WTC11 (cell line): Measurements from ENCODE around the gene FGR. TPM values are rescaled to one million over a fixed set of nuclear protein-coding genes. Genes with fewer than 3 reads are reported as not detected.
A peak's percentile ranks its signal among the peaks of the same experiment; 100 is the strongest.

Experiments
- ATAC-seq: fragments of 200-7000 bp; cut with Tn5 transposase; 2 replicates; pipeline ENCODE4 v1.10.0; 2021; ENCODE audit warnings: mild to moderate bottlenecking, moderate library complexity
- CTCF ChIA-PET: fragments of 300-600 bp; sonication (Branson Sonifier 250); formaldehyde crosslinking; loops from one replicate; lab custom pipeline; 2021; ENCODE audit warnings: antibody characterized with exemption; lab: Charles Lee
- POLR2A ChIA-PET: fragments of 350-600 bp; sonication (Branson Sonifier 250); formaldehyde crosslinking; loops from one replicate; lab custom pipeline; 2021; ENCODE audit warnings: antibody characterized with exemption; lab: Charles Lee
- DNase-seq: peaks from one replicate; pipeline ENCODE4 v3.0.0; 2021; ENCODE audit warnings: low spot score
- H3K27ac Mint-ChIP-seq: 2 replicates; pipeline ENCODE4 v1.8.0; 2021; ENCODE audit warnings: mixed read lengths
- H3K27me3 Mint-ChIP-seq: 2 replicates; pipeline ENCODE4 v1.8.0; 2021; ENCODE audit warnings: low read depth, mild to moderate bottlenecking, moderate library complexity, mixed read lengths
- H3K36me3 Mint-ChIP-seq: 2 replicates; pipeline ENCODE4 v1.8.0; 2021; ENCODE audit warnings: mixed read lengths
- H3K4me1 Mint-ChIP-seq: 2 replicates; pipeline ENCODE4 v1.8.0; 2022; ENCODE audit warnings: mixed read lengths
- H3K4me3 Mint-ChIP-seq: 2 replicates; pipeline ENCODE4 v1.8.0; 2021; ENCODE audit warnings: mild to moderate bottlenecking, moderate library complexity, mixed read lengths
- H3K9me3 Mint-ChIP-seq: 2 replicates; pipeline ENCODE4 v1.8.0; 2021; ENCODE audit warnings: mixed read lengths
- ATF3 ChIP-seq: sonication (generic); formaldehyde crosslinking; conservative IDR thresholded peaks from 2 replicates; pipeline ENCODE4 v1.8.1; 2022; ENCODE audit warnings: mild to moderate bottlenecking, missing genetic modification reagents
- FOXJ3 ChIP-seq: sonication (generic); formaldehyde crosslinking; IDR thresholded peaks from 2 replicates; pipeline ENCODE4 v1.9.0; 2021; ENCODE audit warnings: missing genetic modification reagents, mild to moderate bottlenecking, borderline replicate concordance
- FOXP1 ChIP-seq: sonication (generic); formaldehyde crosslinking; IDR thresholded peaks from 2 replicates; pipeline ENCODE4 v1.8.0; 2022; ENCODE audit warnings: missing genetic modification reagents, mild to moderate bottlenecking, moderate library complexity, borderline replicate concordance
- GTF2I ChIP-seq: fragments of 250-450 bp; sonication (Bioruptor Pico); conservative IDR thresholded peaks from 2 replicates; pipeline ENCODE4 v1.4.0; 2021; ENCODE audit warnings: mild to moderate bottlenecking
- HMGA2 ChIP-seq: fragments of 250-450 bp; sonication (Bioruptor Pico); IDR thresholded peaks from 2 replicates; pipeline ENCODE4 v1.4.0; 2021; ENCODE audit warnings: mild to moderate bottlenecking, moderate library complexity
- JAZF1 ChIP-seq: fragments of 250-450 bp; sonication (Bioruptor Pico); IDR thresholded peaks from 2 replicates; pipeline ENCODE4 v1.9.0; 2021; ENCODE audit warnings: moderate library complexity, mild to moderate bottlenecking, inconsistent platforms
- MXD4 ChIP-seq: fragments of 250-450 bp; sonication (Bioruptor Pico); IDR thresholded peaks from 2 replicates; pipeline ENCODE4 v1.8.0; 2021; ENCODE audit warnings: mild to moderate bottlenecking, moderate library complexity, borderline replicate concordance
- NFYB ChIP-seq: sonication (generic); formaldehyde crosslinking; conservative IDR thresholded peaks from 2 replicates; pipeline ENCODE4 v1.8.0; 2022; ENCODE audit warnings: low read depth, missing genetic modification reagents
- SMAD3 ChIP-seq: sonication (generic); formaldehyde crosslinking; IDR thresholded peaks from 2 replicates; pipeline ENCODE4 v1.8.0; 2022; ENCODE audit warnings: missing genetic modification reagents, mild to moderate bottlenecking, borderline replicate concordance
- SOX15 ChIP-seq: fragments of 250-450 bp; sonication (Bioruptor Pico); IDR thresholded peaks from 2 replicates; pipeline ENCODE4 v1.9.0; 2021; ENCODE audit warnings: mild to moderate bottlenecking
- TEAD1 ChIP-seq: sonication (generic); formaldehyde crosslinking; IDR thresholded peaks from 2 replicates; pipeline ENCODE4 v1.8.0; 2022; ENCODE audit warnings: mild to moderate bottlenecking, missing genetic modification reagents
- ZNF423 ChIP-seq: fragments of 250-450 bp; sonication (Bioruptor Pico); IDR thresholded peaks from 2 replicates; pipeline ENCODE4 v2.1.2; 2022; ENCODE audit warnings: mild to moderate bottlenecking, moderate library complexity
- total RNA-seq: library from RNA; stranded (reverse); gene quantifications from 3 replicates; pipeline ENCODE4 v1.2.3, GENCODE V29; 2021
- TF ChIP-seq, protein P1 (sequence below): sonication (generic); formaldehyde crosslinking; IDR thresholded peaks from 2 replicates; pipeline ENCODE4 v1.8.0; 2023; ENCODE audit warnings: missing genetic modification reagents, mild to moderate bottlenecking, borderline replicate concordance
- TF ChIP-seq, protein P2 (sequence below): sonication (generic); formaldehyde crosslinking; IDR thresholded peaks from 2 replicates; pipeline ENCODE4 v1.8.1; 2023; ENCODE audit warnings: mild to moderate bottlenecking, missing genetic modification reagents, borderline replicate concordance

Gene FGR
- total RNA-seq, 1 experiment from 2014 or later = 0.77 TPM

GRCh38 chr1:27592931-27593677 is 41.9 kb downstream of the FGR start:
- peak; percentile 71 for DNase-seq
- CTCF ChIA-PET = interaction anchor here (0.7 to 13.6 kb wide), 16 partner anchors 8 to 296 kb away, joined by 3 to 366 read pairs (median 4); partner anchors contain the start of gene STX12
- H3K9me3 Mint-ChIP-seq = no peaks in the 10 kb centered on the region
- peak overlapping the region; percentile 59 for H3K4me3 Mint-ChIP-seq
- peaks cover 12% of the 10 kb centered on the region for H3K4me1 Mint-ChIP-seq
- TF ChIP-seq, protein P1, sequence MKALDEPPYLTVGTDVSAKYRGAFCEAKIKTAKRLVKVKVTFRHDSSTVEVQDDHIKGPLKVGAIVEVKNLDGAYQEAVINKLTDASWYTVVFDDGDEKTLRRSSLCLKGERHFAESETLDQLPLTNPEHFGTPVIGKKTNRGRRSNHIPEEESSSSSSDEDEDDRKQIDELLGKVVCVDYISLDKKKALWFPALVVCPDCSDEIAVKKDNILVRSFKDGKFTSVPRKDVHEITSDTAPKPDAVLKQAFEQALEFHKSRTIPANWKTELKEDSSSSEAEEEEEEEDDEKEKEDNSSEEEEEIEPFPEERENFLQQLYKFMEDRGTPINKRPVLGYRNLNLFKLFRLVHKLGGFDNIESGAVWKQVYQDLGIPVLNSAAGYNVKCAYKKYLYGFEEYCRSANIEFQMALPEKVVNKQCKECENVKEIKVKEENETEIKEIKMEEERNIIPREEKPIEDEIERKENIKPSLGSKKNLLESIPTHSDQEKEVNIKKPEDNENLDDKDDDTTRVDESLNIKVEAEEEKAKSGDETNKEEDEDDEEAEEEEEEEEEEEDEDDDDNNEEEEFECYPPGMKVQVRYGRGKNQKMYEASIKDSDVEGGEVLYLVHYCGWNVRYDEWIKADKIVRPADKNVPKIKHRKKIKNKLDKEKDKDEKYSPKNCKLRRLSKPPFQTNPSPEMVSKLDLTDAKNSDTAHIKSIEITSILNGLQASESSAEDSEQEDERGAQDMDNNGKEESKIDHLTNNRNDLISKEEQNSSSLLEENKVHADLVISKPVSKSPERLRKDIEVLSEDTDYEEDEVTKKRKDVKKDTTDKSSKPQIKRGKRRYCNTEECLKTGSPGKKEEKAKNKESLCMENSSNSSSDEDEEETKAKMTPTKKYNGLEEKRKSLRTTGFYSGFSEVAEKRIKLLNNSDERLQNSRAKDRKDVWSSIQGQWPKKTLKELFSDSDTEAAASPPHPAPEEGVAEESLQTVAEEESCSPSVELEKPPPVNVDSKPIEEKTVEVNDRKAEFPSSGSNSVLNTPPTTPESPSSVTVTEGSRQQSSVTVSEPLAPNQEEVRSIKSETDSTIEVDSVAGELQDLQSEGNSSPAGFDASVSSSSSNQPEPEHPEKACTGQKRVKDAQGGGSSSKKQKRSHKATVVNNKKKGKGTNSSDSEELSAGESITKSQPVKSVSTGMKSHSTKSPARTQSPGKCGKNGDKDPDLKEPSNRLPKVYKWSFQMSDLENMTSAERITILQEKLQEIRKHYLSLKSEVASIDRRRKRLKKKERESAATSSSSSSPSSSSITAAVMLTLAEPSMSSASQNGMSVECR (CRISPR knock-in tag) = 0 out of 2 replicates have a peak, but pooled peaks have one; percentile 26
- TF ChIP-seq TEAD1 (CRISPR knock-in tag) = no peak
- no peaks in the 10 kb centered on the region for H3K27me3 Mint-ChIP-seq
- POLR2A ChIA-PET = interaction anchor here (0.5 to 1.3 kb wide), 4 partner anchors 18 to 1233 kb away, joined by 3 to 6 read pairs (median 4); no protein-coding TSS in a partner anchor
- H3K36me3 Mint-ChIP-seq = no peaks in the 10 kb centered on the region
- peak overlapping the region; percentile 86 for H3K27ac Mint-ChIP-seq
- ATAC-seq = peak; percentile 52

DNA sequence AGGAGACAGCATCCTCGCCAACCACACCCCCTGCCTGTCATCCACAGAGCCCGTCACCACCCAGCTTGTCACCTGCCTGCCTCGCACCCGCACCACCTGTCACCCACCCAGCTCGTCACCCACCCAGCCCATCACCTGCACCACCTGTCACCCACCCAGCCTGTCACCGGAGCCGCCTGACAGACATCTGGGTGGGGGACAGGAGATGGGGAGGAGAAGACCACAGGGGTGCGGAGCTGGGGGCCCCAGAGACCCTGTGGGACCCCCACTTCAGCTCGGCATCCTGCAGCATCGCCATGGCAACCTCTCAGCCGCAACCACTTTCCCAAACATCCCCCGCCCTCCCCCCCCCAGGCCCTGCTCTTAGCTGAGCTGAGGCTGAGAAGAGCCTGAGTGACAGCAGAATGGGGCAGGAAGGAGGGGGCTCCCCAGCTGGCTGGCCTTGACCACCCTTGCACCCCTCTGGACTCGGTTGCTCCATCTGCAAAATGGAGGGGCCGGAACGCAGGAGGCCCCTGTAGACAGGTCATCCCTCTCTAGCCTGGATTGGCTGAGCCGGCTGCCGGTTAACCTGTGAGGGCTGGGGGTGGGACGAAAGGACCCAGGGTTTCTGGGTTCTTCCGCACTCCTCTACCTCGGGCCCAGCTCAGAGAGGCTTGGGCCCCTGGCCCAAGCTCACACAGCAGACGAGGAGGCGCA is 42.6 kb downstream of the FGR start:
- H3K4me1 Mint-ChIP-seq = peaks cover 12% of the 10 kb centered on the region
- no peaks in the 10 kb centered on the region for H3K36me3 Mint-ChIP-seq
- peak overlapping the region; percentile 52 for H3K4me3 Mint-ChIP-seq
- TF ChIP-seq MXD4 (CRISPR knock-in tag) = no peak
- no peak for TF ChIP-seq GTF2I
- no peak for TF ChIP-seq FOXJ3 (CRISPR knock-in tag)
- peak; percentile 66 for TF ChIP-seq NFYB (CRISPR knock-in tag)
- no peaks in the 10 kb centered on the region for H3K27me3 Mint-ChIP-seq
- DNase-seq (peak; percentile 77), ATAC-seq (peak; percentile 83)
- H3K9me3 Mint-ChIP-seq = no peaks in the 10 kb centered on the region
- POLR2A ChIA-PET = interaction anchor here (0.5 to 1.3 kb wide), 4 partner anchors 18 to 1232 kb away, joined by 3 to 6 read pairs (median 4); no protein-coding TSS in a partner anchor
- CTCF ChIA-PET = interaction anchor here (0.7 to 13.6 kb wide), 14 partner anchors 9 to 296 kb away, joined by 3 to 366 read pairs (median 5); partner anchors contain the start of gene STX12
- H3K27ac Mint-ChIP-seq = no peak overlapping the region

DNA sequence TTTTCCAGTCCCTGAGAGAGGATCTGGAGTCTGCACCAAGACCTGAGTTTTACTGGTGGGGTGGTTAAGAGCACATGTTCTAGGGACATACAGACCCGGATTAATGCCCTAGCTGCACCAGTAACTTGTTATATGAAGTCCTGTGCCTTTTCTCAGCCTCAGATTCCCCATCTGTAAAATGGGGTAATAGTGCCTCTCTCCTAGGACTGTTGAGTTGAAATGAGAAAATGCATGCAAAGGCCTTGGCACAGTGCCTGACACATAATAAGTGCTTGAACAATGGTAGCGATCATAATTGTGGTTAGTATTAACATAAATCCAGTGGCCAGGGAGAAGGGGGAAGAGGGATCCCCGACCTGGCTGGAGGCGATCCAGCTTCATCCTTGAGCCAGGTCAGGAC is 43.4 kb downstream of the FGR start:
- POLR2A ChIA-PET = no interaction called here
- no peak for DNase-seq
- Mint-ChIP-seq H3K27ac (no peak overlapping the region), H3K27me3 (no peaks in the 10 kb centered on the region), H3K4me1 (peaks cover 12% of the 10 kb centered on the region), H3K9me3 (no peaks in the 10 kb centered on the region), H3K4me3 (no peak overlapping the region), H3K36me3 (no peaks in the 10 kb centered on the region)
- CTCF ChIA-PET = interaction anchor here (1.8 to 13.6 kb wide), 6 partner anchors 9 to 78 kb away, joined by 3 to 366 read pairs (median 17); no protein-coding TSS in a partner anchor
- TF ChIP-seq, protein P2, sequence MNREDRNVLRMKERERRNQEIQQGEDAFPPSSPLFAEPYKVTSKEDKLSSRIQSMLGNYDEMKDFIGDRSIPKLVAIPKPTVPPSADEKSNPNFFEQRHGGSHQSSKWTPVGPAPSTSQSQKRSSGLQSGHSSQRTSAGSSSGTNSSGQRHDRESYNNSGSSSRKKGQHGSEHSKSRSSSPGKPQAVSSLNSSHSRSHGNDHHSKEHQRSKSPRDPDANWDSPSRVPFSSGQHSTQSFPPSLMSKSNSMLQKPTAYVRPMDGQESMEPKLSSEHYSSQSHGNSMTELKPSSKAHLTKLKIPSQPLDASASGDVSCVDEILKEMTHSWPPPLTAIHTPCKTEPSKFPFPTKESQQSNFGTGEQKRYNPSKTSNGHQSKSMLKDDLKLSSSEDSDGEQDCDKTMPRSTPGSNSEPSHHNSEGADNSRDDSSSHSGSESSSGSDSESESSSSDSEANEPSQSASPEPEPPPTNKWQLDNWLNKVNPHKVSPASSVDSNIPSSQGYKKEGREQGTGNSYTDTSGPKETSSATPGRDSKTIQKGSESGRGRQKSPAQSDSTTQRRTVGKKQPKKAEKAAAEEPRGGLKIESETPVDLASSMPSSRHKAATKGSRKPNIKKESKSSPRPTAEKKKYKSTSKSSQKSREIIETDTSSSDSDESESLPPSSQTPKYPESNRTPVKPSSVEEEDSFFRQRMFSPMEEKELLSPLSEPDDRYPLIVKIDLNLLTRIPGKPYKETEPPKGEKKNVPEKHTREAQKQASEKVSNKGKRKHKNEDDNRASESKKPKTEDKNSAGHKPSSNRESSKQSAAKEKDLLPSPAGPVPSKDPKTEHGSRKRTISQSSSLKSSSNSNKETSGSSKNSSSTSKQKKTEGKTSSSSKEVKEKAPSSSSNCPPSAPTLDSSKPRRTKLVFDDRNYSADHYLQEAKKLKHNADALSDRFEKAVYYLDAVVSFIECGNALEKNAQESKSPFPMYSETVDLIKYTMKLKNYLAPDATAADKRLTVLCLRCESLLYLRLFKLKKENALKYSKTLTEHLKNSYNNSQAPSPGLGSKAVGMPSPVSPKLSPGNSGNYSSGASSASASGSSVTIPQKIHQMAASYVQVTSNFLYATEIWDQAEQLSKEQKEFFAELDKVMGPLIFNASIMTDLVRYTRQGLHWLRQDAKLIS (CRISPR knock-in tag) = no peak
- no peak for TF ChIP-seq ZNF423
- TF ChIP-seq ATF3 (CRISPR knock-in tag) = no peak
- no peak for TF ChIP-seq SMAD3
- TF ChIP-seq SOX15 = no peak
- no peak for TF ChIP-seq FOXP1
- no peak for TF ChIP-seq HMGA2
- no peak for TF ChIP-seq JAZF1
- no peak for ATAC-seq
